Tibial artery (tissue), 4 donors: ENCODE results near the gene CHRNB1.

Experiments
- DNase-seq, 2 donors: peaks; one replicate each; pipeline ENCODE4 v3.0.0-alpha.2; 2019
- H3K27ac ChIP-seq, 2 donors: fragments of 200-600 bp; sonication (generic) in 1 of 2; 1 replicate in 1 of 2; 2 replicates in 1 of 2; pipeline ENCODE4 v1.5.1; 2018 to 2019; ENCODE audit warnings: mild to moderate bottlenecking in 1 of 2
- H3K27me3 ChIP-seq, 2 donors: fragments of 200-600 bp; sonication (generic) in 1 of 2; one replicate each; pipeline versions ENCODE4 v1.5.1 to v1.6.0; 2016 to 2019
- H3K36me3 ChIP-seq, 3 donors: fragments of 200-600 bp; sonication (generic) in 2 of 3; one replicate each; pipeline ENCODE4 v1.5.1; 2016 to 2019; ENCODE audit warnings: mild to moderate bottlenecking in 2 of 3
- H3K4me1 ChIP-seq, 4 donors: fragments of 200-600 bp; sonication (generic) in 2 of 4; 1 replicate in 3 of 4; 2 replicates in 1 of 4; pipeline ENCODE4 v1.5.1; 2016 to 2019
- H3K4me3 ChIP-seq, 2 donors: fragments of 200-600 bp; sonication (generic) in 1 of 2; 1 replicate in 1 of 2; 2 replicates in 1 of 2; pipeline ENCODE4 v1.5.1; 2018 to 2019; ENCODE audit warnings: mild to moderate bottlenecking in 2 of 2
- H3K9me3 ChIP-seq, 3 donors: fragments of 200-600 bp; sonication (generic) in 1 of 3; one replicate each; pipeline ENCODE4 v1.5.1; 2016 to 2019
- intact Hi-C: fragments of 100-400 bp; cut with DNase I; formaldehyde crosslinking; loops from one replicate; pipeline ENCODE4 v1.15.0; 2023; ENCODE audit warnings: low total_unique reads
- TF ChIP-seq, protein P1 (sequence below), 2 experiments: fragments of 200-600 bp in 1 of 2; fragments of 450-650 bp in 1 of 2; IDR thresholded peaks; one replicate each; pipeline ENCODE4 v1.5.1; 2017 to 2019; ENCODE audit warnings: antibody characterized with exemption in 2 of 2, mild to moderate bottlenecking in 1 of 2, moderate library complexity in 1 of 2

Gene CHRNB1

DNA sequence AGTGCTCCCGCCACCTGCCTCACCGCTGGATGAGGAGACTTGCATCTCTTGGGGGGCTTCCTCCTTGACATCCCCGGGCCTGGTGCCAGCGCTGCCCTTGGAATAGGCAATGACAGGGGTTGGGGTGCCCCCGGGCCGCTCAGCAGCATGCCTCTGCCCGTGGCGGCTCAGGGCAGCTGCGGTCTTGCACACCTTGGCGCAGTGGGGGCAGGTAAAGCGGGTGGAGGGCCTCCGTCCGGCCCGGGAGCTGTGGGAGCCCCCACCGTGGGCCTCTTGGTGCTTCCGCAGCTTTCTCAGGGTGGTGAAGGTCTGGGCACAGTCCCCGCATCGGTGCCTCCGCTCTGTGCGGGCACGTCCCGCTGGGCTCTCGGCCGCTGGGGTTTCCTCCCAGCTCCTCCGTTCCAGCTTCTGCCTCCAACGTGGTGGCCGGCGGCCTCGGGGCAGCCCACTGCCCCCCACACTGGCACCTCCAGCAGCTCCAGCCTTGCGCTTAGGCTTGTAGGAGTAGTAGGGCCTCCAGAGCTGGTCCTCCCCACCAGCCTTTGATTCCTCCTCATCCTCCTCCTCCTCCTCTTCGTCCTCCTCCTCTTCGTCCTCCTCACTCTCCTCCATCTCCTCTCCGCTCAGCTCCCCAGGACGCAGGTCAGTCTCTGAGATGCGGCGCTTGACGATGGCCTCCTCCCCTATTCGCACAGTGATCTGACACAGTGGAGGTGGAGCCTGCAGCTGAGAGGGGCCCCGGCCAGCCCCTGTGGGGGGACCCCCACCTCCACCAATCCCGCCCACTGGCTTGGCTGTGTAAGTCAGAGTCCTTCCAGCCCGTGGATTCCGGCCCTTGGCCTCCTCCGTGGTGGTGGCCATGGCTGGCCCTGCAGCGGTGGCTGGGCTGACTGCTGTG lies 17.9 kb downstream of the CHRNB1 start:
- H3K9me3 ChIP-seq, result no peaks in the 10 kb centered on the region
- peaks cover 31 to 56% (median 44%) of the 10 kb centered on the region in 3 donors for H3K36me3 ChIP-seq
- no peaks in the 10 kb centered on the region for H3K27me3 ChIP-seq
- intact Hi-C loops, result no loop called here
- DNase-seq, result peak in 1 of 2 donors; percentile 69
- peaks cover 7 to 19% (median 18%) of the 10 kb centered on the region in 4 donors for H3K4me1 ChIP-seq
- H3K4me3 ChIP-seq, result no peak overlapping the region
- TF ChIP-seq, protein P1, sequence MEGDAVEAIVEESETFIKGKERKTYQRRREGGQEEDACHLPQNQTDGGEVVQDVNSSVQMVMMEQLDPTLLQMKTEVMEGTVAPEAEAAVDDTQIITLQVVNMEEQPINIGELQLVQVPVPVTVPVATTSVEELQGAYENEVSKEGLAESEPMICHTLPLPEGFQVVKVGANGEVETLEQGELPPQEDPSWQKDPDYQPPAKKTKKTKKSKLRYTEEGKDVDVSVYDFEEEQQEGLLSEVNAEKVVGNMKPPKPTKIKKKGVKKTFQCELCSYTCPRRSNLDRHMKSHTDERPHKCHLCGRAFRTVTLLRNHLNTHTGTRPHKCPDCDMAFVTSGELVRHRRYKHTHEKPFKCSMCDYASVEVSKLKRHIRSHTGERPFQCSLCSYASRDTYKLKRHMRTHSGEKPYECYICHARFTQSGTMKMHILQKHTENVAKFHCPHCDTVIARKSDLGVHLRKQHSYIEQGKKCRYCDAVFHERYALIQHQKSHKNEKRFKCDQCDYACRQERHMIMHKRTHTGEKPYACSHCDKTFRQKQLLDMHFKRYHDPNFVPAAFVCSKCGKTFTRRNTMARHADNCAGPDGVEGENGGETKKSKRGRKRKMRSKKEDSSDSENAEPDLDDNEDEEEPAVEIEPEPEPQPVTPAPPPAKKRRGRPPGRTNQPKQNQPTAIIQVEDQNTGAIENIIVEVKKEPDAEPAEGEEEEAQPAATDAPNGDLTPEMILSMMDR (IDR thresholded peaks at IDR 0.05), result no peak
- no peak overlapping the region for H3K27ac ChIP-seq

DNA sequence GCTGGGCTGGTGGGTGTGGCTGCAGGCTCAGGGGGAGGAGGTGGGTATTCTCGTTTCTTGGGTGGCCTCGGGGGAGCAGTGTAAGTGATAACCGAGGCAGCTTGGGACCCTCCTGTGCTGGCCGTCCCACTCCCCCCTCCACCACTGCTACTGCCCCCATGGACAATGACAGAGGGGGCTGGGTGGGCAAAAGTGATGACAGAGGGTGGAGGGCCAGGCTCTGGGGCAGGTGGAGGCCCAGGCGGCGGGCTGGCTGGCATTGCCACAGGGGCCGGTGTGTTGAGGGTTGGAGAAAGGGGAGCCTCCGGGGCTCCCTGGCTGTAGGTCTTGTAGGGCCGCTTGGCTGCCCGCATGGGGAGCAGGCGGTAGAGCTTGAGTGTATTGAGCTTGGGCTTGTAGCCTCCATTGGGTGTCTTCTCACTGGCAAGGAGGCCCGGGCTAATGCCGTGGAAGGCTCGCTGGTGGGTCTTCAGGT lies 18.5 kb downstream of the CHRNB1 start:
- intact Hi-C loops, result no loop called here
- no peaks in the 10 kb centered on the region for H3K9me3 ChIP-seq
- H3K4me3 ChIP-seq, result no peak overlapping the region
- H3K27ac ChIP-seq, result no peak overlapping the region
- no peak for DNase-seq
- H3K4me1 ChIP-seq, result peaks cover 7 to 26% (median 18%) of the 10 kb centered on the region in 4 donors
- H3K27me3 ChIP-seq, result no peaks in the 10 kb centered on the region
- TF ChIP-seq, protein P1 (IDR thresholded peaks at IDR 0.05), result no peak
- peaks cover 31 to 56% (median 44%) of the 10 kb centered on the region in 3 donors for H3K36me3 ChIP-seq

DNA sequence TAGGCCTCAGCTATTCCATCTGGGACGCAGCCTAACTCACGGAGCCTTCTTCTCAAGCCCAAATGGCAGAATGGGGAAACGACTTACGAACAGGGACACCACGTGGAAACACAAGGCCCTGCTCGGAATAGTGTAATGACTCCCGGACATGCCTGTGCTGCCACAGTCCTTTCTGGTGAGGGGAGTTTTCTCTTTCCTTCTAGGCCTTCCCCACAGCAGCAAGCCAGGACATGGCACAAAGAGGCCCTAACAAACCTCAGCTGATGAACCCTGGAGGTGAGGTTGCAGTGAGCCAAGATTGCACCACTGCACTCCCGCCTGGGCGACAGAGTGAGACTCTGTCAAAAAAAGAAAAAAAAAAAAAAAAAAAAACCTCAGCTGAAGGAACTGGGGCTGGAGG lies 19.2 kb downstream of the CHRNB1 start:
- H3K36me3 ChIP-seq, result peaks cover 31 to 56% (median 44%) of the 10 kb centered on the region in 3 donors
- no peak overlapping the region for H3K4me3 ChIP-seq
- TF ChIP-seq, protein P1 (IDR thresholded peaks at IDR 0.05), result no peak
- H3K27me3 ChIP-seq, result no peaks in the 10 kb centered on the region
- peaks cover 7 to 32% (median 19%) of the 10 kb centered on the region in 4 donors for H3K4me1 ChIP-seq
- H3K27ac ChIP-seq, result no peak overlapping the region
- intact Hi-C loops, result no loop called here
- no peak for DNase-seq
- no peaks in the 10 kb centered on the region for H3K9me3 ChIP-seq

DNA sequence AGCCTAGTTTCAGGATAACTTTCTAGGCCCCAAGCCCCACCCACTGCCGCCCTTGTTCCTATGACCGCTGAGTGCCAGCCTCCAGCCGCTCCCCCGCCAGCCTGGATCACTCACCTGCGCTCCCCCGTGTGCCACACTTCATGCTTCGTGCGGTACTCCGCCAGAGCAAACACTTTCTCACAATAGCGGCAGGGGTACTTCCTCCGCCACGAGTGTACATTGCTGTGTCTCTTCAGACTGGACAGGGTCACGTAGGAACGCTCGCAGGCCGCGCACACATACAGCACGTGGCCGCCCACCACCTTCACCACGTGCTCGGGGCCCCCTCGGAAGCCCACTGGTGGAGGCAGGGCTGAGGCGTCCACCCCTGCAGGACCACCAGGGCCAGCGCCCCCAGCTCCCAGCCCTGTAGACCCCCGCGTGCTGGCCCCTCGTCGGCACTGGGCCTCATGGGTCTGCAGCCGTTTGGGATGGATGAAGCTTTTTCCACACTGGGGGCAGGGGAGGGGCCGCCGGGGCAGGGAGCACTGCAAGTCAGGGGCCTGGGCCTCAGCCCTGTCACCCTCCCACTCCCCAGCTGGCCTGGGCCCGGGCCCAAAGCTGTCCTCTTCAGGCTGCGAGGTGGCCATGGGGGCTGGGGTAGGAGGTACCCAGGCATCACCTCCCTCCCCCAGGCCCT lies 20.9 kb downstream of the CHRNB1 start:
- TF ChIP-seq, protein P1 (IDR thresholded peaks at IDR 0.05), result no peak
- Histone ChIP-seq H3K27ac (peak overlapping the region in 1 of 2 donors; percentile 10), H3K9me3 (no peaks in the 10 kb centered on the region), H3K4me3 (no peak overlapping the region), H3K27me3 (no peaks in the 10 kb centered on the region), H3K36me3 (peaks cover 31 to 56% (median 44%) of the 10 kb centered on the region in 3 donors), H3K4me1 (peaks cover 7 to 48% (median 24%) of the 10 kb centered on the region in 4 donors)
- no peak for DNase-seq
- intact Hi-C loops, result no loop called here

DNA sequence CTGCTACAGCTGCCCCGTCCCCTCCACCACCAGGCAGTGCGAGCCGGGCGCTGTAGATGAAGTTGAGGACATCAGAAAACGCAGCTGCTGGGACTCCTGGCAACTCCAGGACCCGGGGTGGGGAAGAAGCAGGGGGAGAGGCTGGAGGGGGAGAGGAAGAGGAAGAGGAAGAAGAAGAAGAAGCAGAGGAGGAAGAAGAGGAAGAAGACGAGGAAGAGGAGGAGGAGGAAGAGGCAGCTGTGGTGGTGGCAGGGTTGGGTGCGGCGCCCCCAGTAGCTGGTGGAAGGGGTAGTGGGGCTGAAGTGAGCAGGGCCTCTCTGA lies 21.4 kb downstream of the CHRNB1 start:
- DNase-seq, result no peak
- Histone ChIP-seq H3K36me3 (peaks cover 31 to 56% (median 44%) of the 10 kb centered on the region in 3 donors), H3K4me1 (peaks cover 7 to 54% (median 24%) of the 10 kb centered on the region in 4 donors), H3K4me3 (no peak overlapping the region), H3K27me3 (no peaks in the 10 kb centered on the region), H3K27ac (peak overlapping the region in 1 of 2 donors; percentile 10), H3K9me3 (no peaks in the 10 kb centered on the region)
- TF ChIP-seq, protein P1 (IDR thresholded peaks at IDR 0.05), result no peak
- intact Hi-C loops, result no loop called here
